HCT116 (cell line): ENCODE measurements around the gene KRT13.

Source experiments
- CTCF ChIP-seq, 3 experiments: fragments of 200-600 bp in 1 of 3; sonication (generic) in 1 of 3; IDR thresholded peaks in 2 of 3; conservative IDR thresholded peaks in 1 of 3; 2 replicates each; pipeline ENCODE4 v1.5.1; 2012 to 2017; ENCODE audit warnings: low read depth in 2 of 3, low read length in 2 of 3, antibody characterized with exemption in 1 of 3, borderline replicate concordance in 1 of 3, control low read depth in 1 of 3, mild to moderate bottlenecking in 1 of 3, mixed read lengths in 1 of 3, mixed run types in 1 of 3, moderate library complexity in 1 of 3; ENCODE audit not compliant: insufficient read depth in 1 of 3
- EZH2 ChIP-seq: fragments of 200-600 bp; sonication (generic); IDR thresholded peaks from 2 replicates; pipeline ENCODE4 v1.6.1; 2017; ENCODE audit warnings: antibody characterized with exemption, mixed run types
- EZH2phosphoT487 ChIP-seq: fragments of 200-600 bp; IDR thresholded peaks from 2 replicates; pipeline ENCODE4 v1.6.1; 2018; ENCODE audit warnings: antibody characterized with exemption, borderline replicate concordance
- POLR2AphosphoS5 ChIP-seq: IDR thresholded peaks from 2 replicates; pipeline ENCODE4 v1.6.1; 2011; ENCODE audit warnings: mild to moderate bottlenecking, low read depth, low read length, moderate library complexity
- SRF ChIP-seq: IDR thresholded peaks from 2 replicates; pipeline ENCODE4 v1.6.1; 2012; ENCODE audit warnings: low read depth

- TF ChIP-seq CTCF (IDR thresholded peaks at IDR 0.05 in 2 of 3, conservative IDR thresholded peaks at IDR 0.05 in 1 of 3; ENCODE audit: borderline replicate concordance in 1 of 3, insufficient read depth in 1 of 3, low read depth in 2 of 3, low read length in 2 of 3) (no peak), POLR2AphosphoS5 (no peak), EZH2 (no peak), EZH2phosphoT487 (no peak), SRF (no peak)
Measured at GRCh38 chr17:41468346-41468745, 37.1 kb downstream of the KRT13 start.
